ENCODE data around the gene DNAJB2.

DNA sequence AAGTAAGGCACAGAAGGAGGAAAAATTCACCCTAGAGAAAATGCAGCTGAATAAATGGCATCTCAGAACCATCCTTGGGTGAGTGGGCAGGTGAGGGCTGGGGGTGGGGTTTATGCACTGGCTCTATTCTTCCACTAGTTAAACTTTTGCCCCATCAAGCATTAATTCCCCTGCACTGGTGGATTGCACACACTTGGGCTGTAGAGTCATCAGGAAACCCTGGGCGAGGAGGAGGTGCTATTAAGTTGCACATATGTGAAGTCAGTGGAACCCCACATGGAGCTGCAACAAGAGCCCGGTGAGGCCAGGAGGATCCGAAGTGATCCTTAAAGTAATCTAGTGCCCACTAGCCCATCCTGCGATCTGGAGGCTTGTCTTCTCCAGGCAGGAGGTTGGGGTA, 6.8 kb upstream of the DNAJB2 start:
- TF ChIP-seq, protein P1, sequence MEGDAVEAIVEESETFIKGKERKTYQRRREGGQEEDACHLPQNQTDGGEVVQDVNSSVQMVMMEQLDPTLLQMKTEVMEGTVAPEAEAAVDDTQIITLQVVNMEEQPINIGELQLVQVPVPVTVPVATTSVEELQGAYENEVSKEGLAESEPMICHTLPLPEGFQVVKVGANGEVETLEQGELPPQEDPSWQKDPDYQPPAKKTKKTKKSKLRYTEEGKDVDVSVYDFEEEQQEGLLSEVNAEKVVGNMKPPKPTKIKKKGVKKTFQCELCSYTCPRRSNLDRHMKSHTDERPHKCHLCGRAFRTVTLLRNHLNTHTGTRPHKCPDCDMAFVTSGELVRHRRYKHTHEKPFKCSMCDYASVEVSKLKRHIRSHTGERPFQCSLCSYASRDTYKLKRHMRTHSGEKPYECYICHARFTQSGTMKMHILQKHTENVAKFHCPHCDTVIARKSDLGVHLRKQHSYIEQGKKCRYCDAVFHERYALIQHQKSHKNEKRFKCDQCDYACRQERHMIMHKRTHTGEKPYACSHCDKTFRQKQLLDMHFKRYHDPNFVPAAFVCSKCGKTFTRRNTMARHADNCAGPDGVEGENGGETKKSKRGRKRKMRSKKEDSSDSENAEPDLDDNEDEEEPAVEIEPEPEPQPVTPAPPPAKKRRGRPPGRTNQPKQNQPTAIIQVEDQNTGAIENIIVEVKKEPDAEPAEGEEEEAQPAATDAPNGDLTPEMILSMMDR (conservative IDR thresholded peaks at IDR 0.05; ENCODE audit: low read length) = no peak
- no peak for TF ChIP-seq EZH2phosphoT487 (IDR thresholded peaks at IDR 0.05; ENCODE audit: borderline replicate concordance)
